Measurements from ENCODE around the gene MPHOSPH9. TPM values are rescaled to one million over a fixed set of nuclear protein-coding genes. Genes with fewer than 3 reads are reported as not detected.
"Not testable (repeated sequence)": the region's sequence is repeated elsewhere in the genome, so short reads cannot be mapped to it uniquely, and the experiment has no call there.

MPHOSPH9 gene
- total RNA-seq, 1 donor from 2014 or later, result 27.2 TPM

DNA sequence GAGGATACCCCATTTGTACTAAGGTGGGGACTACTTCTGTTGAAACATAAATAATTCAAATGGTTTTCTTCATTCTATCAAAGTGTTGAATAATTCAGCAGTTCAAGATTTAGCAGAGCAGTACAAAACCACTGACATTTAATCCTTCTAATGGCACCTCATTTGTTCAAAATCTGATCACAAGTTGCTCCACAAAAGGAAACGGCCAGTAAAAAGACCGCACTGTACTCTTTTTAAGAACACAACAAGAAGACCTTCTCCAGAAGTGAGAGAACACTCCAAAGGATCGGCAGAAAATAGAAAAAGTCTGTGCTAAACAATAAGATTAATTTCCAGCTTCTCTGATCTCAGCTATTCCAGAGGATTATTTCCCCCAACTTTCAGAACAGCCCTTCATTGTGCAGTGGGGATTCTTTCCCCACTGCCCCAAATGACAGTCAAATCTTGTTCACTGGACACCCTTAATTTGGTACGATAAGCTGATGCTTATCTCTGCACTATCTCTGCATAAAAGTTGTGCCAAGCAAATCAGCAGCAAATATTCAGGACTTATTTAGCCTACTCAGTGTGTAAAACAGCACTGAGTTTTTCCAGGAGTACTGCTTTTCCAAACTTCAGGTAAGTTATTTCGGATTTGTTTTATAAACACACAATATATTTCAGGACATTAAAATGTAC, 5.2 kb downstream of the MPHOSPH9 start:
- Mint-ChIP-seq H3K36me3 (ENCODE audit: low read depth) (no peaks in the 10 kb centered on the region), H3K4me3 (ENCODE audit: unreplicated experiment) (no peak overlapping the region)

DNA sequence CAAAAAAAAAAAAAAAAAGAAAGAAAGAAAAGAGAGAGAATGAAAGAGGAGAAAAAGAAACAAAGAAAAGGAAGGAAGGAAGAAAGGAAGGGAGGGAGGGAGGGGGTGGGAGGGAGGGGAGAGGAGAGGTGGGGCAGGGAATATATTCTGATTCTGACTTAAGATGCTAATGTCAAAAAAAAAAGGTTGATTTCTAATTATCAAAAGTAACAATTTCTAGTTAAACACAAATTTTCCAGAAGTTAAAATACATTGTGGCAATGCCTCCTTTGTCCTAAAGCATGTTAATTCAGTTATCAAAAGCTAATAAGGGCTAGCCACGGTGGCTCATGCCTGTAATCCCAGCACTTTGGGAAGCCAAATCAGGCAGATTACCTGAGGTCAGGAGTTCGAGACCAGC, 7.5 kb downstream of the MPHOSPH9 start:
- H3K4me1 Mint-ChIP-seq (ENCODE audit: low read depth), result peaks cover 5% of the 10 kb centered on the region
- DNase-seq (ENCODE audit: low spot score), result no peak
- peaks cover 7% of the 10 kb centered on the region for H3K36me3 Mint-ChIP-seq (ENCODE audit: low read depth)
- H3K27me3 Mint-ChIP-seq (ENCODE audit: low read depth), result no peaks in the 10 kb centered on the region
- no peaks in the 10 kb centered on the region for H3K9me3 Mint-ChIP-seq (ENCODE audit: low read depth)
- H3K4me3 Mint-ChIP-seq (ENCODE audit: unreplicated experiment), result no peak overlapping the region
- no peak for TF ChIP-seq CTCF (IDR thresholded peaks at IDR 0.05)
- no peak overlapping the region for H3K27ac Mint-ChIP-seq (ENCODE audit: unreplicated experiment)

More for the DNA sequence above, 5.2 kb downstream of the MPHOSPH9 start:
- no peak overlapping the region for H3K27ac Mint-ChIP-seq (ENCODE audit: unreplicated experiment)
- H3K9me3 Mint-ChIP-seq (ENCODE audit: low read depth), result no peaks in the 10 kb centered on the region
- DNase-seq (ENCODE audit: low spot score), result no peak
- no peak for TF ChIP-seq CTCF (IDR thresholded peaks at IDR 0.05)
- H3K4me1 Mint-ChIP-seq (ENCODE audit: low read depth), result peaks cover 16% of the 10 kb centered on the region
- H3K27me3 Mint-ChIP-seq (ENCODE audit: low read depth), result no peaks in the 10 kb centered on the region

DNA sequence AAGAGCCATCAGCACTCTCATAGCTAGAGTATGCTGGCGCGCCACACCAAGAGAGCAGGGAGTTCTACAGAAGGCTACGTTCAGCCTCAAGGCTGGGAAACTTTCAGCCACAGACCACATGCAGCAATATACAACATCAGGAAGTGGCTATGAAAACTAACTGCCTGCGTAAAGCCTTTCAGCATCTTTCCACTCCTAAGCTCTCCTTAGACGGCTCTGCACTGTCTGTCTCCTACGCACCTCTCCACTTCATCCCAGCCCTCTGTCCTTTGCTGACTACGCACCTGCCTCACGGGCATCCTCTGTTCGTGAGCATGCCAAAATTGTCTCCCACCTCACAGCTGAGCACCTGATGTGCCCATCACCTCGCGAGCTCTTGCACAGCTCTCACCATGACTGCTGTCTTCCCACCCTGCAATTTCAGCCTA, 9.7 kb downstream of the MPHOSPH9 start:
- no peak overlapping the region for H3K4me3 Mint-ChIP-seq (ENCODE audit: unreplicated experiment)
- no peaks in the 10 kb centered on the region for H3K27me3 Mint-ChIP-seq (ENCODE audit: low read depth)
- H3K4me1 Mint-ChIP-seq (ENCODE audit: low read depth), result no peaks in the 10 kb centered on the region
- peaks cover 8% of the 10 kb centered on the region for H3K36me3 Mint-ChIP-seq (ENCODE audit: low read depth)
- no peaks in the 10 kb centered on the region for H3K9me3 Mint-ChIP-seq (ENCODE audit: low read depth)
- no peak overlapping the region for H3K27ac Mint-ChIP-seq (ENCODE audit: unreplicated experiment)
- DNase-seq (ENCODE audit: low spot score), result no peak
- TF ChIP-seq CTCF (IDR thresholded peaks at IDR 0.05), result no peak

DNA sequence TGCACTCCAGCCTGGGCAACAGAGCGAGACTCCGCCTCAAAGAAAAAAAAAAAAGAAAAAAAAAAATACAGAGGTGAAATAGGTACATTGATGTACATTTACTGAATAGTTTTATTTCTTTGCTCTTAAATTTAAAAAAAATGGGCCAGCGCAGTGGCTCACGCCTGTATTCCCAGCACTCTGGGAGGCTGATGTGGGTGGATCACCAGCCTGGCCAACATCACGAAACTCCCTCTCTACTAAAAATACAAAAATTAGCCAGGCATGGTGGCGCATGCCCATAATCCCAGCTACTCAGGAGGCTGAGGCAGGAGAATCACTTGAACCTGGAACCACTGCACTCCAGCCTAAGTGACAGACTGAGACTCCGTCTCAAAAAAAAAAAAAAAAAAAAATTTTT, 25.1 kb downstream of the MPHOSPH9 start:
- H3K27ac Mint-ChIP-seq (ENCODE audit: unreplicated experiment); H3K27me3 Mint-ChIP-seq (ENCODE audit: low read depth); H3K4me1 Mint-ChIP-seq (ENCODE audit: low read depth); H3K9me3 Mint-ChIP-seq (ENCODE audit: low read depth); H3K4me3 Mint-ChIP-seq (ENCODE audit: unreplicated experiment); DNase-seq (ENCODE audit: low spot score): not testable (repeated sequence)
- peaks cover 21% of the 10 kb centered on the region for H3K36me3 Mint-ChIP-seq (ENCODE audit: low read depth)

DNA sequence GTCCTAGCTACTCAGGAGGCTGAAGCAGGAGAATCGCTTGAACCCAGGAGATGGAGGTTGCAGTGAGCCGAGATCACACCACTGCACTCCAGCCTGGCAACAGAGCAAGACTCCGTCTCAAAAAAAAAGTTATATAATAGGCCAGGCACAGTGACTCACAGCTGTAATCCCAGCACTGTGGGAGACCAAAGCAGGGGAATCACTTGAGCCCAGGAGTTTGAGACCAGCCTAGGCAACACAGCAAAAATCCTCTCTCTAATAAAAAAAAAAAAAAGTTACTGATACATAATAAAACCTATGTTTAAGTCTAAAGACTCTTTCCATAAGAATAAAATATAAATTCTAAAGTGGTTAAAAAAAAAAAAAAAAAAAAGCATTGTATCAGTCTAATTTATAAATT, 26.1 kb downstream of the MPHOSPH9 start:
- not testable (repeated sequence) for H3K27me3 Mint-ChIP-seq (ENCODE audit: low read depth); H3K4me3 Mint-ChIP-seq (ENCODE audit: unreplicated experiment); H3K27ac Mint-ChIP-seq (ENCODE audit: unreplicated experiment); H3K4me1 Mint-ChIP-seq (ENCODE audit: low read depth); DNase-seq (ENCODE audit: low spot score); H3K9me3 Mint-ChIP-seq (ENCODE audit: low read depth)
- peaks cover 24% of the 10 kb centered on the region for H3K36me3 Mint-ChIP-seq (ENCODE audit: low read depth)

DNA sequence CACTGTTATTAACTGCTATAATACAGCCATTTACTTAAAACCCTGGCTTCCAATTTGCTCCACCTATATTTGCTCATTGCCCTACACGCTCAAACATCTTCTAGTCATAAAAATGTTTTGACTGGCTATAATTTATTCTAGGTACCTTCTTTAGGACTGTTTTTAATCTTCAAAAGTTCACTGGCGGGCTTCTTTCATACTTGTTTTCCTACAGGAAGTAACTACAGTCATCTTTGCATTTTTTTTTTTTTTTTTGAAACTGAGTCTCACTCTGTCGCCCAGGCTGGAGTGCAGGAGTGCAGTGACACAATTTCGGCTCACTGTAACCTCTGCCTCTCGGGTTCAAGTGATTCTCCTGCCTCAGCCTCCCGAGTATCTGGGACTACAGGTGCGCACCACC, 32.5 kb downstream of the MPHOSPH9 start:
- DNase-seq (ENCODE audit: low spot score), result no peak
- H3K9me3 Mint-ChIP-seq (ENCODE audit: low read depth), result no peaks in the 10 kb centered on the region
- no peaks in the 10 kb centered on the region for H3K4me1 Mint-ChIP-seq (ENCODE audit: low read depth)
- no peak overlapping the region for H3K27ac Mint-ChIP-seq (ENCODE audit: unreplicated experiment)
- H3K4me3 Mint-ChIP-seq (ENCODE audit: unreplicated experiment), result no peak overlapping the region
- no peak for TF ChIP-seq CTCF (IDR thresholded peaks at IDR 0.05)
- H3K27me3 Mint-ChIP-seq (ENCODE audit: low read depth), result no peaks in the 10 kb centered on the region
- peaks cover 25% of the 10 kb centered on the region for H3K36me3 Mint-ChIP-seq (ENCODE audit: low read depth)
